H9 (cell line): ENCODE measurements around the gene AHCY. TPM values are rescaled to one million over a fixed set of nuclear protein-coding genes. Genes with fewer than 3 reads are reported as not detected.

Experiments
- DNase-seq: peaks from one replicate; pipeline ENCODE4 v3.0.0-alpha.2; 2017
- H2AFZ ChIP-seq: one replicate; pipeline ENCODE4 v1.6.1; 2013; ENCODE audit warnings: mild to moderate bottlenecking, low read length, control low read depth, moderate library complexity
- H2AK5ac ChIP-seq: 2 replicates; pipeline ENCODE4 v1.6.1; 2013; ENCODE audit warnings: low read length, control low read depth, mixed read lengths; ENCODE audit not compliant: insufficient read length
- H2BK120ac ChIP-seq: one replicate; pipeline ENCODE4 v1.6.1; 2013; ENCODE audit warnings: low read depth, mild to moderate bottlenecking, low read length, control low read depth, inconsistent platforms; ENCODE audit not compliant: poor library complexity, severe bottlenecking
- H2BK12ac ChIP-seq: 2 replicates; pipeline ENCODE4 v1.6.1; 2013; ENCODE audit warnings: low read length, control low read depth, mixed read lengths, low read depth; ENCODE audit not compliant: insufficient read length
- H2BK15ac ChIP-seq: 2 replicates; pipeline ENCODE4 v1.6.1; 2013; ENCODE audit warnings: low read depth, low read length, control low read depth
- H2BK20ac ChIP-seq: one replicate; pipeline ENCODE4 v1.6.1; 2013; ENCODE audit warnings: low read depth, mild to moderate bottlenecking, low read length, control low read depth, inconsistent platforms; ENCODE audit not compliant: poor library complexity, severe bottlenecking
- H2BK5ac ChIP-seq: 2 replicates; pipeline ENCODE4 v1.6.1; 2013; ENCODE audit warnings: low read length, control low read depth, mixed read lengths; ENCODE audit not compliant: insufficient read length
- H3K14ac ChIP-seq: 2 replicates; pipeline ENCODE4 v1.6.1; 2013; ENCODE audit warnings: low read length, control low read depth; ENCODE audit not compliant: insufficient read depth
- H3K18ac ChIP-seq: 2 replicates; pipeline ENCODE4 v1.6.1; 2013; ENCODE audit warnings: low read depth, mild to moderate bottlenecking, mixed read lengths, low read length, control low read depth; ENCODE audit not compliant: insufficient read length
- H3K23ac ChIP-seq: 2 replicates; pipeline ENCODE4 v1.6.1; 2013; ENCODE audit warnings: low read length, control low read depth, mixed read lengths, low read depth; ENCODE audit not compliant: insufficient read length
- H3K23me2 ChIP-seq: 2 replicates; pipeline ENCODE4 v1.6.1; 2013; ENCODE audit warnings: low read depth, mild to moderate bottlenecking, mixed read lengths, low read length, control low read depth; ENCODE audit not compliant: insufficient read length, poor library complexity, severe bottlenecking
- H3K27ac ChIP-seq: 2 replicates; pipeline ENCODE4 v1.5.1; 2013; ENCODE audit warnings: low read length, control low read depth, mixed read lengths, low read depth; ENCODE audit not compliant: insufficient read length
- H3K27me3 ChIP-seq: 2 replicates; pipeline ENCODE4 v1.6.1; 2013; ENCODE audit warnings: low read length, control low read depth, inconsistent platforms; ENCODE audit not compliant: insufficient read depth
- H3K4ac ChIP-seq: 2 replicates; pipeline ENCODE4 v1.6.1; 2013; ENCODE audit warnings: low read depth, mild to moderate bottlenecking, control low read depth, inconsistent platforms, low read length, moderate library complexity
- H3K4me1 ChIP-seq: 2 replicates; pipeline ENCODE4 v1.6.1; 2013; ENCODE audit warnings: low read length, control low read depth, inconsistent platforms; ENCODE audit not compliant: insufficient read depth
- H3K4me2 ChIP-seq: 2 replicates; pipeline ENCODE4 v1.6.1; 2013; ENCODE audit warnings: low read length, control low read depth, mixed read lengths; ENCODE audit not compliant: insufficient read length, insufficient read depth
- H3K56ac ChIP-seq: 2 replicates; pipeline ENCODE4 v1.6.1; 2013; ENCODE audit warnings: low read depth, mild to moderate bottlenecking, mixed read lengths, low read length, control low read depth; ENCODE audit not compliant: insufficient read length
- H3K79me1 ChIP-seq: 2 replicates; pipeline ENCODE4 v1.6.1; 2013; ENCODE audit warnings: low read depth, mild to moderate bottlenecking, moderate library complexity, low read length, control low read depth, inconsistent platforms; ENCODE audit not compliant: insufficient read depth, poor library complexity, severe bottlenecking
- H3K79me2 ChIP-seq: 2 replicates; pipeline ENCODE4 v1.6.1; 2013; ENCODE audit warnings: low read length, control low read depth, inconsistent platforms; ENCODE audit not compliant: insufficient read depth
- H3K9ac ChIP-seq: 2 replicates; pipeline ENCODE4 v1.6.1; 2013; ENCODE audit warnings: low read length, control low read depth, mixed read lengths; ENCODE audit not compliant: insufficient read length; ENCODE audit errors: extremely low read depth
- H3K9me3 ChIP-seq: one replicate; pipeline ENCODE4 v1.6.1; 2013; ENCODE audit warnings: low read depth, low read length, inconsistent platforms; ENCODE audit not compliant: control insufficient read depth
- H3T11ph ChIP-seq: one replicate; pipeline ENCODE4 v1.6.1; 2013; ENCODE audit warnings: mild to moderate bottlenecking, low read length, control low read depth, inconsistent platforms
- H4K20me1 ChIP-seq: one replicate; pipeline ENCODE4 v1.6.1; 2013; ENCODE audit not compliant: control insufficient read depth, insufficient read length, insufficient read depth
- H4K5ac ChIP-seq: 2 replicates; pipeline ENCODE4 v1.6.1; 2013; ENCODE audit warnings: low read depth, mild to moderate bottlenecking, mixed read lengths, low read length, control low read depth; ENCODE audit not compliant: insufficient read length
- H4K8ac ChIP-seq: replicated peaks from 2 replicates; pipeline ENCODE4 v1.6.1; 2013; ENCODE audit warnings: low read length, control low read depth, mixed read lengths, low read depth; ENCODE audit not compliant: insufficient read length
- H4K91ac ChIP-seq: 2 replicates; pipeline ENCODE4 v1.6.1; 2013; ENCODE audit warnings: low read depth, mild to moderate bottlenecking, moderate library complexity, mixed read lengths, low read length, control low read depth; ENCODE audit not compliant: insufficient read length
- H3K27ac Mint-ChIP-seq, 3 experiments: 2 replicates in 2 of 3; 3 replicates in 1 of 3; pipeline ENCODE4 v1.8.0; 2020 to 2021; ENCODE audit warnings: mixed read lengths in 3 of 3, mild to moderate bottlenecking in 1 of 3, moderate library complexity in 1 of 3
- H3K27me3 Mint-ChIP-seq: 2 replicates; pipeline ENCODE4 v1.8.0; 2021; ENCODE audit warnings: low read depth, mild to moderate bottlenecking, moderate library complexity, mixed read lengths
- H3K36me3 Mint-ChIP-seq, 3 experiments: 2 replicates in 2 of 3; 3 replicates in 1 of 3; pipeline ENCODE4 v1.8.0; 2020 to 2021; ENCODE audit warnings: low read depth in 3 of 3, mixed read lengths in 3 of 3; ENCODE audit not compliant: insufficient read depth in 1 of 3
- H3K4me1 Mint-ChIP-seq, 2 experiments: 2 replicates each; pipeline ENCODE4 v1.8.0; 2020; ENCODE audit warnings: mixed read lengths in 2 of 2
- H3K4me3 Mint-ChIP-seq, 2 experiments: 2 replicates in 1 of 2; 3 replicates in 1 of 2; pipeline ENCODE4 v1.8.0; 2020 to 2021; ENCODE audit warnings: mild to moderate bottlenecking in 2 of 2, mixed read lengths in 2 of 2, moderate library complexity in 1 of 2
- H3K9me3 Mint-ChIP-seq, 2 experiments: 2 replicates in 1 of 2; 3 replicates in 1 of 2; pipeline ENCODE4 v1.8.0; 2020; ENCODE audit warnings: mild to moderate bottlenecking in 2 of 2, mixed read lengths in 2 of 2, moderate library complexity in 1 of 2
- CTCF ChIP-seq: fragments of 200-600 bp; sonication (generic); conservative IDR thresholded peaks from 3 replicates; pipeline ENCODE4 v1.8.0; 2021; ENCODE audit warnings: antibody characterized with exemption, mild to moderate bottlenecking
- WGBS: extraction: QIAGEN DNeasy Blood & Tissue Kit; methylation state at CpG from one replicate; pipeline ENCODE4 v1.1.7; 2013; ENCODE audit warnings: missing lambda C conversion rate, low lambda C conversion rate, mixed read lengths; ENCODE audit not compliant: insufficient read length; ENCODE audit errors: extremely low coverage; 5-methylcytosine and 5-hydroxymethylcytosine counted together
- total RNA-seq: library from RNA; stranded (reverse); gene quantifications from 2 replicates; pipeline ENCODE4 v1.2.1, GENCODE V29; 2021

AHCY gene
- total RNA-seq, 1 experiment from 2014 or later = 461 TPM

- H3K79me2 ChIP-seq = no peaks in the 10 kb centered on the region; the same call in 1 of the 2 replicates
- Mint-ChIP-seq H3K27ac (peak overlapping the region in 1 of 3 experiments; percentile 3; a peak in 1 of 7 replicates), H3K9me3 (no peaks in the 10 kb centered on the region), H3K4me1 (no peaks in the 10 kb centered on the region), H3K36me3 (peaks cover 68 to 100% (median 88%) of the 10 kb centered on the region in 3 experiments; a peak in 6 of 7 replicates), H3K27me3 (no peaks in the 10 kb centered on the region; the same call in 1 of the 2 replicates), H3K4me3 (no peak overlapping the region)
- H3K9ac ChIP-seq = no peak overlapping the region
- no peaks in the 10 kb centered on the region for H3K27me3 ChIP-seq
- H3K4me2 ChIP-seq = no peak overlapping the region
- H4K91ac ChIP-seq = no peak overlapping the region
- H3K4ac ChIP-seq = no peak overlapping the region
- no peak overlapping the region for H3K56ac ChIP-seq
- H3K4me1 ChIP-seq = no peaks in the 10 kb centered on the region
- no peak for TF ChIP-seq CTCF
- H3K14ac ChIP-seq = no peak overlapping the region
- H4K5ac ChIP-seq = no peak overlapping the region
- no CpG with 5 or more reads among the region's 3 CpGs for WGBS
- H2BK15ac ChIP-seq = no peak overlapping the region
- no peak for DNase-seq
- no peak overlapping the region for H3T11ph ChIP-seq
- H2AK5ac ChIP-seq = no peak overlapping the region
- no peak overlapping the region for H2BK5ac ChIP-seq
- no peaks in the 10 kb centered on the region for H3K79me1 ChIP-seq
- H3K9me3 ChIP-seq = no peaks in the 10 kb centered on the region
- H2BK12ac ChIP-seq = no peak overlapping the region
- H4K8ac ChIP-seq = no peak overlapping the region
- no peak overlapping the region for H2BK120ac ChIP-seq
- no peak overlapping the region for H2BK20ac ChIP-seq
- no peaks in the 10 kb centered on the region for H3K23me2 ChIP-seq
- no peak overlapping the region for H2AFZ ChIP-seq
- no peak overlapping the region for H3K23ac ChIP-seq
- no peak overlapping the region for H3K18ac ChIP-seq
- peaks cover 2% of the 10 kb centered on the region for H4K20me1 ChIP-seq
- no peak overlapping the region for H3K27ac ChIP-seq
Observed at GRCh38 chr20:34281177-34281576, 22.0 kb downstream of the AHCY start.
